Activated T-cell treated with anti-CD3 and anti-CD28 coated beads, Interleukin-2, amount 50 U/mL, for 24 hours (primary cell): ENCODE measurements around the gene NACC1.
"Not testable (repeated sequence)": the region's sequence is repeated elsewhere in the genome, so short reads cannot be mapped to it uniquely, and the experiment has no call there.

Source experiments
- DNase-seq: peaks from one replicate; pipeline ENCODE4 v3.0.0-alpha.2; 2020
- H3K27ac Mint-ChIP-seq: 2 replicates; pipeline ENCODE4 v1.8.0; 2020; ENCODE audit warnings: mild to moderate bottlenecking, mixed read lengths
- H3K27me3 Mint-ChIP-seq: 2 replicates; pipeline ENCODE4 v1.8.0; 2020; ENCODE audit warnings: mixed read lengths
- H3K36me3 Mint-ChIP-seq: 2 replicates; pipeline ENCODE4 v1.8.0; 2020; ENCODE audit warnings: low read depth, mixed read lengths
- H3K4me1 Mint-ChIP-seq: 2 replicates; pipeline ENCODE4 v1.8.0; 2020; ENCODE audit warnings: low read depth, mixed read lengths
- H3K4me3 Mint-ChIP-seq: 2 replicates; pipeline ENCODE4 v1.8.0; 2020; ENCODE audit warnings: mild to moderate bottlenecking, moderate library complexity, mixed read lengths
- H3K9me3 Mint-ChIP-seq: 2 replicates; pipeline ENCODE4 v1.8.0; 2020; ENCODE audit warnings: mixed read lengths

NACC1 gene

GRCh38 chr19:13132471-13133180, 14.6 kb downstream of the NACC1 start:
- Mint-ChIP-seq H3K9me3 (no peaks in the 10 kb centered on the region), H3K27me3 (no peaks in the 10 kb centered on the region), H3K36me3 (peaks cover 71% of the 10 kb centered on the region), H3K4me1 (peaks cover 52% of the 10 kb centered on the region), H3K4me3 (peak overlapping the region; percentile 72), H3K27ac (peak overlapping the region; percentile 99)
- DNase-seq = peak; percentile 62

GRCh38 chr19:13133241-13133870, 15.3 kb downstream of the NACC1 start:
- no peaks in the 10 kb centered on the region for H3K9me3 Mint-ChIP-seq
- H3K4me1 Mint-ChIP-seq = peaks cover 44% of the 10 kb centered on the region

GRCh38 chr19:13134626-13135025, 16.6 kb downstream of the NACC1 start:
- Mint-ChIP-seq H3K4me3 (no peak overlapping the region), H3K9me3 (no peaks in the 10 kb centered on the region), H3K36me3 (peaks cover 78% of the 10 kb centered on the region), H3K27ac (peak overlapping the region; percentile 71), H3K4me1 (peaks cover 39% of the 10 kb centered on the region), H3K27me3 (no peaks in the 10 kb centered on the region)
- DNase-seq = no peak

More at GRCh38 chr19:13133241-13133870, 15.3 kb downstream of the NACC1 start:
- no peak for DNase-seq
- Mint-ChIP-seq H3K27me3 (no peaks in the 10 kb centered on the region), H3K27ac (peak overlapping the region; percentile 99), H3K36me3 (peaks cover 71% of the 10 kb centered on the region), H3K4me3 (peak overlapping the region; percentile 72)

- Mint-ChIP-seq H3K36me3 (peaks cover 77% of the 10 kb centered on the region), H3K9me3 (no peaks in the 10 kb centered on the region), H3K27me3 (no peaks in the 10 kb centered on the region)
Observed at GRCh38 chr19:13135068-13136062, 17.3 kb downstream of the NACC1 start.

GRCh38 chr19:13137290-13137794, 19.3 kb downstream of the NACC1 start:
- Mint-ChIP-seq H3K27ac (peak overlapping the region; percentile 52), H3K4me1 (peaks cover 23% of the 10 kb centered on the region), H3K27me3 (no peaks in the 10 kb centered on the region)

More at GRCh38 chr19:13135068-13136062, 17.3 kb downstream of the NACC1 start:
- H3K4me3 Mint-ChIP-seq = no peak overlapping the region
- DNase-seq = no peak
- H3K27ac Mint-ChIP-seq = peak overlapping the region; percentile 71
- H3K4me1 Mint-ChIP-seq = peaks cover 38% of the 10 kb centered on the region

GRCh38 chr19:13138171-13138915, 20.3 kb downstream of the NACC1 start:
- Mint-ChIP-seq H3K9me3 (no peaks in the 10 kb centered on the region), H3K4me3 (no peak overlapping the region), H3K36me3 (peaks cover 74% of the 10 kb centered on the region), H3K27ac (peak overlapping the region; percentile 52), H3K4me1 (peaks cover 13% of the 10 kb centered on the region), H3K27me3 (no peaks in the 10 kb centered on the region)
- DNase-seq = no peak

More at GRCh38 chr19:13137290-13137794, 19.3 kb downstream of the NACC1 start:
- peaks cover 77% of the 10 kb centered on the region for H3K36me3 Mint-ChIP-seq
- DNase-seq = no peak
- H3K4me3 Mint-ChIP-seq = no peak overlapping the region
- no peaks in the 10 kb centered on the region for H3K9me3 Mint-ChIP-seq

GRCh38 chr19:13138916-13139198, 20.8 kb downstream of the NACC1 start:
- Mint-ChIP-seq H3K27ac (peak overlapping the region; percentile 38), H3K4me3 (no peak overlapping the region), H3K27me3 (no peaks in the 10 kb centered on the region), H3K36me3 (peaks cover 73% of the 10 kb centered on the region), H3K4me1 (peaks cover 8% of the 10 kb centered on the region), H3K9me3 (no peaks in the 10 kb centered on the region)
- DNase-seq = no peak

- peaks cover 1% of the 10 kb centered on the region for H3K4me1 Mint-ChIP-seq
- no peak for DNase-seq
- no peaks in the 10 kb centered on the region for H3K9me3 Mint-ChIP-seq
- H3K4me3 Mint-ChIP-seq = no peak overlapping the region
- no peaks in the 10 kb centered on the region for H3K27me3 Mint-ChIP-seq
- peaks cover 74% of the 10 kb centered on the region for H3K36me3 Mint-ChIP-seq
- peak overlapping the region; percentile 63 for H3K27ac Mint-ChIP-seq
Observed at GRCh38 chr19:13139633-13140311, 21.7 kb downstream of the NACC1 start.

- H3K36me3 Mint-ChIP-seq = peaks cover 54% of the 10 kb centered on the region
- peak overlapping the region; percentile 4 for H3K4me3 Mint-ChIP-seq
Observed at GRCh38 chr19:13146763-13147563, 28.9 kb downstream of the NACC1 start.

GRCh38 chr19:13149173-13149627, 31.1 kb downstream of the NACC1 start:
- Mint-ChIP-seq H3K4me1 (peaks cover 23% of the 10 kb centered on the region), H3K36me3 (peaks cover 59% of the 10 kb centered on the region), H3K4me3 (peak overlapping the region; percentile 99), H3K27ac (peak overlapping the region; percentile 81)
- not testable (repeated sequence) for H3K9me3 Mint-ChIP-seq, H3K27me3 Mint-ChIP-seq, DNase-seq

More at GRCh38 chr19:13146763-13147563, 28.9 kb downstream of the NACC1 start:
- H3K9me3 Mint-ChIP-seq = no peaks in the 10 kb centered on the region
- peaks cover 22% of the 10 kb centered on the region for H3K4me1 Mint-ChIP-seq
- H3K27me3 Mint-ChIP-seq = no peaks in the 10 kb centered on the region
- no peak for DNase-seq
- no peak overlapping the region for H3K27ac Mint-ChIP-seq

- peaks cover 59% of the 10 kb centered on the region for H3K36me3 Mint-ChIP-seq
- DNase-seq = no peak
- peak overlapping the region; percentile 99 for H3K27ac Mint-ChIP-seq
- peak overlapping the region; percentile 99 for H3K4me3 Mint-ChIP-seq
- H3K9me3 Mint-ChIP-seq = no peaks in the 10 kb centered on the region
- H3K4me1 Mint-ChIP-seq = peaks cover 23% of the 10 kb centered on the region
- H3K27me3 Mint-ChIP-seq = no peaks in the 10 kb centered on the region
Observed at GRCh38 chr19:13149628-13150186, 31.6 kb downstream of the NACC1 start.

- H3K36me3 Mint-ChIP-seq = peaks cover 59% of the 10 kb centered on the region
- H3K4me1 Mint-ChIP-seq = peaks cover 26% of the 10 kb centered on the region
- H3K27ac Mint-ChIP-seq = peak within 1 kb of the TSS; percentile 99
- H3K9me3 Mint-ChIP-seq = no peaks in the 10 kb centered on the region
- peak; percentile 94 for DNase-seq
- H3K4me3 Mint-ChIP-seq = peak within 1 kb of the TSS; percentile 99
- no peaks in the 10 kb centered on the region for H3K27me3 Mint-ChIP-seq
Observed at GRCh38 chr19:13150187-13150930, 32.3 kb downstream of the NACC1 start, which contains the start of the genes IER2 and STX10. Gene IER2 (plus strand): TSS chr19:13150411. CDS start chr19:13153187, 2,776 bp downstream. Gene STX10 (minus strand): TSS chr19:13150375. CDS start chr19:13150173, 202 bp downstream.
